Activated naive CD4-positive, alpha-beta T cell treated with anti-CD3 and anti-CD28 coated beads, Interleukin-2, amount 50 U/mL, for 24 hours (primary cell): ENCODE data around the gene SLC4A11.

ENCODE experiments used
- H3K27ac Mint-ChIP-seq: one replicate; pipeline ENCODE4 v1.8.0; 2021; ENCODE audit warnings: mild to moderate bottlenecking, mixed read lengths
- H3K27me3 Mint-ChIP-seq: one replicate; pipeline ENCODE4 v1.8.0; 2021; ENCODE audit warnings: mixed read lengths
- H3K36me3 Mint-ChIP-seq: one replicate; pipeline ENCODE4 v1.8.0; 2021; ENCODE audit warnings: mixed read lengths
- H3K4me1 Mint-ChIP-seq: one replicate; pipeline ENCODE4 v1.8.0; 2021; ENCODE audit warnings: mixed read lengths
- H3K4me3 Mint-ChIP-seq: one replicate; pipeline ENCODE4 v1.8.0; 2021; ENCODE audit warnings: mild to moderate bottlenecking, mixed read lengths
- H3K9me3 Mint-ChIP-seq: one replicate; pipeline ENCODE4 v1.8.0; 2021; ENCODE audit warnings: mixed read lengths

The SLC4A11 gene

GRCh38 chr20:3180319-3180718 is 58.7 kb downstream of the SLC4A11 start:
- no peaks in the 10 kb centered on the region for H3K9me3 Mint-ChIP-seq
- no peaks in the 10 kb centered on the region for H3K36me3 Mint-ChIP-seq
- peaks cover 2% of the 10 kb centered on the region for H3K27me3 Mint-ChIP-seq
- H3K27ac Mint-ChIP-seq: no peak overlapping the region
- H3K4me3 Mint-ChIP-seq: no peak overlapping the region
- H3K4me1 Mint-ChIP-seq: peaks cover 3% of the 10 kb centered on the region

- Mint-ChIP-seq H3K9me3 (no peaks in the 10 kb centered on the region), H3K27me3 (peaks cover 3% of the 10 kb centered on the region), H3K27ac (no peak overlapping the region), H3K36me3 (no peaks in the 10 kb centered on the region), H3K4me1 (peaks cover 12% of the 10 kb centered on the region), H3K4me3 (no peak overlapping the region)
Observed at GRCh38 chr20:3177746-3178485, 61.1 kb downstream of the SLC4A11 start.
